GM23248 (cell line): ENCODE measurements around the gene SASS6. TPM values are rescaled to one million over a fixed set of nuclear protein-coding genes. Genes with fewer than 3 reads are reported as not detected.

Experiments used
- DNase-seq: peaks from one replicate; pipeline ENCODE4 v3.0.0-alpha.2; 2015
- H2AFZ ChIP-seq: fragments of 200-600 bp; sonication (generic); 2 replicates; pipeline ENCODE4 v1.6.1; 2016; ENCODE audit warnings: antibody characterized with exemption
- H3F3A ChIP-seq: fragments of 200-600 bp; sonication (generic); 2 replicates; pipeline ENCODE4 v1.6.1; 2016; ENCODE audit warnings: mild to moderate bottlenecking, antibody characterized with exemption, mixed run types; ENCODE audit not compliant: insufficient read depth
- H3K27ac ChIP-seq: fragments of 200-600 bp; sonication (generic); 2 replicates; pipeline ENCODE4 v1.5.1; 2016; ENCODE audit warnings: mild to moderate bottlenecking
- H3K27me3 ChIP-seq: fragments of 200-600 bp; sonication (generic); replicated peaks from 2 replicates; pipeline ENCODE4 v1.6.1; 2016; ENCODE audit warnings: mild to moderate bottlenecking; ENCODE audit not compliant: insufficient read depth
- H3K36me3 ChIP-seq: fragments of 200-600 bp; sonication (generic); 2 replicates; pipeline ENCODE4 v1.6.1; 2016; ENCODE audit warnings: low read depth, mild to moderate bottlenecking
- H3K4me1 ChIP-seq: fragments of 200-600 bp; sonication (generic); 2 replicates; pipeline ENCODE4 v1.6.1; 2016; ENCODE audit warnings: mild to moderate bottlenecking; ENCODE audit not compliant: insufficient read depth
- H3K4me2 ChIP-seq: fragments of 200-600 bp; sonication (generic); one replicate; pipeline ENCODE4 v1.6.1; 2016; ENCODE audit warnings: mild to moderate bottlenecking; ENCODE audit not compliant: unreplicated experiment
- H3K4me3 ChIP-seq: fragments of 200-600 bp; sonication (generic); 2 replicates; pipeline ENCODE4 v1.5.1; 2016; ENCODE audit warnings: mild to moderate bottlenecking
- H3K79me2 ChIP-seq: fragments of 200-600 bp; sonication (generic); 2 replicates; pipeline ENCODE4 v1.6.1; 2016; ENCODE audit warnings: mild to moderate bottlenecking; ENCODE audit not compliant: insufficient read depth
- H3K9ac ChIP-seq: fragments of 200-600 bp; sonication (generic); 2 replicates; pipeline ENCODE4 v1.6.1; 2016; ENCODE audit warnings: mild to moderate bottlenecking
- H3K9me2 ChIP-seq: fragments of 200-600 bp; sonication (generic); 2 replicates; pipeline ENCODE4 v1.6.1; 2016; ENCODE audit warnings: mixed run types, mild to moderate bottlenecking, moderate library complexity; ENCODE audit not compliant: insufficient read depth
- H3K9me3 ChIP-seq: fragments of 200-600 bp; sonication (generic); one replicate; pipeline ENCODE4 v1.6.1; 2017; ENCODE audit warnings: low read depth
- H4K20me1 ChIP-seq: fragments of 200-600 bp; sonication (generic); 2 replicates; pipeline ENCODE4 v1.6.0; 2016; ENCODE audit not compliant: insufficient read depth
- EZH2 ChIP-seq: fragments of 200-600 bp; sonication (generic); IDR thresholded peaks from 2 replicates; pipeline ENCODE4 v1.6.1; 2018; ENCODE audit warnings: antibody characterized with exemption, mild to moderate bottlenecking; ENCODE audit not compliant: insufficient read depth, poor library complexity, severe bottlenecking
- EZH2phosphoT487 ChIP-seq: fragments of 200-600 bp; sonication (generic); IDR thresholded peaks from 2 replicates; pipeline ENCODE4 v1.6.1; 2018; ENCODE audit warnings: antibody characterized with exemption, moderate library complexity, mild to moderate bottlenecking, low read depth; ENCODE audit not compliant: insufficient read depth
- WGBS, 2 experiments: methylation state at CpG; one replicate each; pipeline ENCODE4 v1.1.6; 2015 to 2017; ENCODE audit warnings: low lambda C conversion rate in 2 of 2, low coverage in 1 of 2; ENCODE audit errors: missing lambda C conversion rate in 2 of 2; 5-methylcytosine and 5-hydroxymethylcytosine counted together
- in situ Hi-C: fragments of 300-500 bp; cut with MboI; formaldehyde crosslinking; loops from 2 replicates; pipeline ENCODE4 v1.15.0; 2020
- polyA plus RNA-seq: library from polyadenylated mRNA; unstranded; fragments of >200 nt; fragmentation: Nextera tagmentation; extraction: Ambion mirVana; gene quantifications from 2 replicates; pipeline ENCODE4 v1.2.1, GENCODE V29; 2016
- total RNA-seq: library from RNA; depleted of rRNA; stranded (reverse); fragments of >200 nt; shearing (Covaris generic); gene quantifications from 2 replicates; pipeline ENCODE4 v1.2.3, GENCODE V29; 2014

SASS6 gene
- total and polyA plus RNA-seq, 2 experiments from 2014 or later, result 2.3 to 2.4 TPM

DNA sequence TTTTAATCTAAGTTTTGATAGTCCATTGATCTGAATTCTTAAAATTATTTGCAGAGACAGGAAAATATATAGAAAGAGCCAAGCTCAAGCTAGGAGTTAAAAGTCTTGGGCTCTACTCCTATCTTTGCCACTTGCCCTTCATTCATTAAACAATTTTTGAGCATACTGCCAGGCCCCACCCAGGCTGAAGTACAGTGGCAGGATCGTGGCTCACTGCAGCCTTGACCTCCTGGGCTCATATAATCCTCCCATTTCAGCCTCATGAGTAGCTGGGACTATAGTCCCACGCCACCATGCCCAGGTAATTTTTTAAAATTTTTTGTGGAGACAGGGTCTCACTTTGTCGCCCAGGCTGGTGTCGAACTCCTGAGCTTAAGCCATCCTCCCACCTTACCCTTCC lies 8.5 kb upstream of the SASS6 start:
- no peak for DNase-seq
- Histone ChIP-seq H3K79me2 (0 out of 2 replicates have a peak, but pooled peaks cover 4% of the 10 kb centered on the region), H3K4me3 (no peak overlapping the region), H3K9me3 (no peaks in the 10 kb centered on the region), H3F3A (no peaks in the 10 kb centered on the region), H2AFZ (no peak overlapping the region), H4K20me1 (no peaks in the 10 kb centered on the region), H3K9ac (no peak overlapping the region), H3K9me2 (no peaks in the 10 kb centered on the region), H3K27me3 (no peaks in the 10 kb centered on the region), H3K4me2 (no peak overlapping the region), H3K27ac (no peak overlapping the region), H3K4me1 (no peaks in the 10 kb centered on the region), H3K36me3 (peaks cover 69% of the 10 kb centered on the region)
- TF ChIP-seq EZH2 (no peak), EZH2phosphoT487 (no peak)
- in situ Hi-C loops, result no loop called here
- WGBS, 2 experiments, result 84 to 85% methylated on average over 4 of the region's 4 CpGs

DNA sequence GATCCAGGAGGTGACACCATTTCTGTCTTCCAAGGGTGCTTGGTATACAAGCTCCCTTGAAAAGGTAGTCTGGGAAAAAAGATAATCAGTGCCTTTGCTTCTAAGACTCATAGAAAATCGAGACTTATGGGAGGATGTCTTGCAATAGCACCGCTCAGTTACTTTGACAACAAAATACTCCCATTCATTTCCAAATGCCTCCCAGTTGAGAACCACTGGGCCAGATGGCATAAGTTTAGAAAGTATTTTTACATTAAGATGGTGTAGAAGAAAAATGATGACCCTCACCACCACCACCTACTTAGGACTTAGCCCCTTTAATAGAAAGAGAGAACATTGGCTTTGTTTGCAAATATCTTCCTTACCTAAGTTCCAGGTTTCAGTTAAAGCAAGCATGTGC lies 4.9 kb upstream of the SASS6 start:
- Histone ChIP-seq H3K79me2 (peaks cover 36% of the 10 kb centered on the region), H3F3A (peaks cover 6% of the 10 kb centered on the region; the same call in 1 of the 2 replicates), H3K27ac (no peak overlapping the region), H4K20me1 (no peaks in the 10 kb centered on the region), H3K27me3 (no peaks in the 10 kb centered on the region), H3K9me2 (no peaks in the 10 kb centered on the region), H3K4me2 (no peak overlapping the region), H3K9me3 (no peaks in the 10 kb centered on the region), H3K4me3 (no peak overlapping the region), H2AFZ (no peak overlapping the region), H3K4me1 (peaks cover 10% of the 10 kb centered on the region), H3K9ac (no peak overlapping the region), H3K36me3 (peaks cover 38% of the 10 kb centered on the region)
- 97 to 100% methylated on average over 2 of the region's 2 CpGs for WGBS, 2 experiments
- no peak for TF ChIP-seq EZH2
- TF ChIP-seq EZH2phosphoT487, result no peak
- in situ Hi-C loops, result no loop called here
- no peak for DNase-seq

DNA sequence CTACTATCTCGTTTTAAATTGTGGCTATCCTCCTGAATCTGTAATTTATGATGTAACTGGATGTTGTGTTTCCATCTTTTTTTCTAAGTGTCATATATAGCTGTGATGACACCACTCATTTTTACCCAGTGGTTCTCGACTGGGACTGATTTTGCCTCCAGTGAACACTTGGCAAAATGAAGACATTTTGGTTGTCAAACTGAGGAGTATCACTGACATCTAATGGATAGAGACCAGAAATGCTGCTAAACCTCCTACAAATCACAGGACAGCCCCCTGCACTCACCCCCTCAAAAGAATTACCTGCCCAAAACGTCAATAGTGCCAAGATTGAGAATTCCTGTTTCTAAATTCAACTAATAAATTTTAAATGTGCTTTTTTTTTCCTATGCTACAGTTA lies 2.1 kb upstream of the SASS6 start:
- 32 to 40% methylated on average over 3 of the region's 3 CpGs for WGBS, 2 experiments
- H3K9ac ChIP-seq, result no peak overlapping the region
- no peak for DNase-seq
- no peak overlapping the region for H2AFZ ChIP-seq
- H3K27ac ChIP-seq, result no peak overlapping the region
- H3K79me2 ChIP-seq, result peaks cover 64% of the 10 kb centered on the region
- no peak for TF ChIP-seq EZH2
- TF ChIP-seq EZH2phosphoT487, result no peak
- H3K4me3 ChIP-seq, result peak overlapping the region; percentile 99; the same call in 1 of the 2 replicates
- H3K9me3 ChIP-seq, result no peaks in the 10 kb centered on the region
- in situ Hi-C loops, result no loop called here
- no peaks in the 10 kb centered on the region for H3K27me3 ChIP-seq
- peaks cover 6% of the 10 kb centered on the region; the same call in 1 of the 2 replicates for H3F3A ChIP-seq
- H3K9me2 ChIP-seq, result no peaks in the 10 kb centered on the region
- no peak overlapping the region for H3K4me2 ChIP-seq
- peaks cover 25% of the 10 kb centered on the region; the same call in 1 of the 2 replicates for H3K36me3 ChIP-seq
- H4K20me1 ChIP-seq, result no peaks in the 10 kb centered on the region
- peaks cover 20% of the 10 kb centered on the region for H3K4me1 ChIP-seq

DNA sequence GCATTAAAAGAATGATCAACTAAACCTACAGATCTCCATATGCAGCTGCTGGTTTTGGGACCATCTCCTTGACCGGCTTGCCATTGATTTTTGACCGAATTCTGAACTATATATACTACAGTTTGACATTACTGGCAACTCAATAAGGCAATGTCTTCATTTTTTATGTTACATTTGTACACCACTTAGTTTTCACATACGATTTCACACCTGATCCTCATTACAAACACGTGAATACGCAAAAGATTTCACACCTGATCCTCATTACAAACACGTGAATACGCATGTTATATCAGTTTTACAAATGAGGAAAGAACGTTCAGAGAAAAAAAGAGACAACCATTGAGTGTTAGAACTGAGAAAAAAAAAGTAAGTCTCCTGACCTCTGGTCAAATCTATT lies 1.1 kb downstream of the SASS6 start:
- 63 to 65% methylated on average over 8 of the region's 8 CpGs for WGBS, 2 experiments
- H3K9me3 ChIP-seq, result no peaks in the 10 kb centered on the region
- TF ChIP-seq EZH2phosphoT487 (no peak), EZH2 (no peak)
- H3K27me3 ChIP-seq, result no peaks in the 10 kb centered on the region
- peak overlapping the region; percentile 82; the same call in 1 of the 2 replicates for H3K9ac ChIP-seq
- H3K4me2 ChIP-seq, result peak overlapping the region; percentile 93
- H3F3A ChIP-seq, result peaks cover 6% of the 10 kb centered on the region; the same call in 1 of the 2 replicates
- peaks cover 20% of the 10 kb centered on the region for H3K4me1 ChIP-seq
- DNase-seq, result no peak
- H3K9me2 ChIP-seq, result no peaks in the 10 kb centered on the region
- H3K36me3 ChIP-seq, result no peaks in the 10 kb centered on the region
- H3K27ac ChIP-seq, result no peak overlapping the region
- in situ Hi-C loops, result no loop called here
- peaks cover 71% of the 10 kb centered on the region for H3K79me2 ChIP-seq
- peak overlapping the region; percentile 99 for H2AFZ ChIP-seq
- H3K4me3 ChIP-seq, result peak overlapping the region; percentile 99
- H4K20me1 ChIP-seq, result no peaks in the 10 kb centered on the region
